ENCODE measurements around the gene FGFR2. TPM values are rescaled to one million over a fixed set of nuclear protein-coding genes. Genes with fewer than 3 reads are reported as not detected.

The FGFR2 gene
- total RNA-seq, 1 experiment from 2014 or later = 135 TPM

- H2BK12ac ChIP-seq (ENCODE audit: insufficient read length, low read depth, low read length) = no peak overlapping the region
Measured at GRCh38 chr10:121579656-121580055, 18.6 kb downstream of the FGFR2 start.

More at GRCh38 chr10:121579656-121580055, 18.6 kb downstream of the FGFR2 start:
- Histone ChIP-seq H3K4me2 (ENCODE audit: insufficient read depth, insufficient read length, low read length) (peak overlapping the region; percentile 5), H2AK5ac (ENCODE audit: insufficient read length, low read length) (no peak overlapping the region), H3K79me1 (ENCODE audit: insufficient read depth, low read depth, low read length, poor library complexity, severe bottlenecking) (peaks cover 15% of the 10 kb centered on the region), H2BK5ac (ENCODE audit: insufficient read length, low read length) (no peak overlapping the region), H3K4ac (ENCODE audit: low read depth, low read length) (no peak overlapping the region), H3T11ph (ENCODE audit: low read length) (no peak overlapping the region), H2AFZ (ENCODE audit: low read length) (no peak overlapping the region), H4K91ac (ENCODE audit: insufficient read length, low read depth, low read length) (no peak overlapping the region), H3K18ac (ENCODE audit: insufficient read length, low read depth, low read length) (peak overlapping the region; percentile 38), H3K9ac (ENCODE audit: extremely low read depth, insufficient read length, low read length) (no peak overlapping the region), H2BK20ac (ENCODE audit: low read depth, low read length, poor library complexity, severe bottlenecking) (no peak overlapping the region), H4K8ac (replicated peaks; ENCODE audit: insufficient read length, low read depth, low read length) (no peak overlapping the region), H3K14ac (ENCODE audit: insufficient read depth, low read length) (no peak overlapping the region), H2BK15ac (ENCODE audit: low read depth, low read length) (no peak overlapping the region), H4K20me1 (ENCODE audit: control insufficient read depth, insufficient read depth, insufficient read length) (peaks cover 3% of the 10 kb centered on the region), H3K9me3 (ENCODE audit: control insufficient read depth, low read depth, low read length) (no peaks in the 10 kb centered on the region), H3K79me2 (ENCODE audit: insufficient read depth, low read length) (peaks cover 40% of the 10 kb centered on the region; the same call in 1 of the 2 replicates), H4K5ac (ENCODE audit: insufficient read length, low read depth, low read length) (no peak overlapping the region), H2BK120ac (ENCODE audit: low read depth, low read length, poor library complexity, severe bottlenecking) (no peak overlapping the region), H3K27ac (ENCODE audit: insufficient read length, low read depth, low read length) (peak overlapping the region; percentile 98), H3K4me1 (ENCODE audit: insufficient read depth, low read length) (peaks cover 22% of the 10 kb centered on the region), H3K23ac (ENCODE audit: insufficient read length, low read depth, low read length) (no peak overlapping the region), H3K56ac (ENCODE audit: insufficient read length, low read depth, low read length) (no peak overlapping the region), H3K23me2 (ENCODE audit: insufficient read length, low read depth, low read length, poor library complexity, severe bottlenecking) (no peaks in the 10 kb centered on the region), H3K27me3 (ENCODE audit: insufficient read depth, low read length) (no peaks in the 10 kb centered on the region)
- WGBS (ENCODE audit: extremely low coverage, insufficient read length, low lambda C conversion rate) = no CpG with 5 or more reads among the region's 8 CpGs
- H3K4me3 Mint-ChIP-seq = peak overlapping the region; percentile 47 to 74
- no peaks in the 10 kb centered on the region; a peak in 1 of 5 replicates for H3K9me3 Mint-ChIP-seq
- peak; percentile 53 for DNase-seq
- no peaks in the 10 kb centered on the region; the same call in 1 of the 2 replicates for H3K27me3 Mint-ChIP-seq (ENCODE audit: low read depth)
- peak overlapping the region; percentile 93 to 98 (median 98) for H3K27ac Mint-ChIP-seq
- TF ChIP-seq, protein P1, sequence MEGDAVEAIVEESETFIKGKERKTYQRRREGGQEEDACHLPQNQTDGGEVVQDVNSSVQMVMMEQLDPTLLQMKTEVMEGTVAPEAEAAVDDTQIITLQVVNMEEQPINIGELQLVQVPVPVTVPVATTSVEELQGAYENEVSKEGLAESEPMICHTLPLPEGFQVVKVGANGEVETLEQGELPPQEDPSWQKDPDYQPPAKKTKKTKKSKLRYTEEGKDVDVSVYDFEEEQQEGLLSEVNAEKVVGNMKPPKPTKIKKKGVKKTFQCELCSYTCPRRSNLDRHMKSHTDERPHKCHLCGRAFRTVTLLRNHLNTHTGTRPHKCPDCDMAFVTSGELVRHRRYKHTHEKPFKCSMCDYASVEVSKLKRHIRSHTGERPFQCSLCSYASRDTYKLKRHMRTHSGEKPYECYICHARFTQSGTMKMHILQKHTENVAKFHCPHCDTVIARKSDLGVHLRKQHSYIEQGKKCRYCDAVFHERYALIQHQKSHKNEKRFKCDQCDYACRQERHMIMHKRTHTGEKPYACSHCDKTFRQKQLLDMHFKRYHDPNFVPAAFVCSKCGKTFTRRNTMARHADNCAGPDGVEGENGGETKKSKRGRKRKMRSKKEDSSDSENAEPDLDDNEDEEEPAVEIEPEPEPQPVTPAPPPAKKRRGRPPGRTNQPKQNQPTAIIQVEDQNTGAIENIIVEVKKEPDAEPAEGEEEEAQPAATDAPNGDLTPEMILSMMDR (conservative IDR thresholded peaks at IDR 0.05) = no peak
- H3K4me1 Mint-ChIP-seq = peaks cover 80 to 85% of the 10 kb centered on the region in 2 experiments
- peaks cover 26 to 58% (median 43%) of the 10 kb centered on the region in 3 experiments for H3K36me3 Mint-ChIP-seq (ENCODE audit: insufficient read depth in 1 of 3, low read depth in 3 of 3)

Measured in H9 (cell line).